ENCODE data around the gene CLDN34. TPM values are rescaled to one million over a fixed set of nuclear protein-coding genes. Genes with fewer than 3 reads are reported as not detected.

The CLDN34 gene
- total and polyA plus RNA-seq, 2 of the 13 experiments (the other 11 are each of a cell fraction or from before 2014, with no cell fraction given): not detected

DNA sequence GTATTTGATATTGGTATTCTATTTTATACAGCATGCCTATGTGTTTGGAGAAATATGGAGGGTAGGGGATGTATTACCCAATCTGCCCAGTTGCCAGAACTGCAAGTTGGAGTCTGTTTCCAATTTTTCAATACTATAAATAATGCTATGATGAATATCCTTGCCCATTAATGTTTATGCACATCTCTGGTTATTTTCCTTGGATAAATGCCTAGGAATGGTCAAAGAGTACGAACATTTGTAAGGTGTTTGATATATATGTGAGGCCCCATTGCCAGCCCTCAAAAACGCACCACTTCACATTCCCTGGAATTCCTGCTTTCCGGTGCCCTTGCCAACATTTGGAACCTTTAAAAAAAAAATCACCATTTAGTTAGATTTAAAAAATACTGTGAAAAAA is 34.3 kb downstream of the CLDN34 start:
- Histone ChIP-seq H3K36me3 (replicated peaks in 1 of 2; ENCODE audit: control insufficient read depth in 1 of 2, insufficient read depth in 2 of 2, low read length in 2 of 2) (no peaks in the 10 kb centered on the region), H3K9me3 (ENCODE audit: low read length) (no peaks in the 10 kb centered on the region), H3K9ac (ENCODE audit: insufficient read depth, low read depth, low read length) (no peak overlapping the region), H3K27me3 (ENCODE audit: control insufficient read depth in 1 of 2, insufficient read depth in 2 of 2, low read length in 2 of 2) (no peaks in the 10 kb centered on the region), H3K79me2 (ENCODE audit: insufficient read depth, low read length) (no peaks in the 10 kb centered on the region), H2AFZ (ENCODE audit: low read length) (no peak overlapping the region), H3K4me1 (ENCODE audit: insufficient read depth, low read length) (peaks cover 40% of the 10 kb centered on the region), H3K27ac (ENCODE audit: extremely low read length, insufficient read depth, low read length) (no peak overlapping the region), H3K4me2 (ENCODE audit: low read depth, low read length) (no peak overlapping the region), H3K4me3 (replicated peaks in 1 of 3; ENCODE audit: insufficient read depth in 1 of 3, low read depth in 2 of 3, low read length in 3 of 3) (no peak overlapping the region), H4K20me1 (ENCODE audit: insufficient read depth, low read length) (no peaks in the 10 kb centered on the region)
- CTCF ChIA-PET (ENCODE audit: low intra/inter-chr PET ratio, low total read pairs): no interaction called here
- BruUV-seq (replicated peaks): no TSS peak
- in situ Hi-C loops (cut with HindIII; ENCODE audit: extremely low pct_ligation_motif_present, low pct_unique_long_range_greater_than_20kb) (no loop called here), intact Hi-C loops (cut with micrococcal nuclease; ENCODE audit: unreplicated experiment) (no loop called here)
- POLR2A ChIA-PET: no interaction called here
- WGBS (ENCODE audit: low lambda C conversion rate): 92% methylated on average over 3 of the region's 3 CpGs
- no peak for FAIRE-seq
- no peak for ATAC-seq
- DNase-seq (ENCODE audit: low spot score): no peak
- TF ChIP-seq PRDM4 (CRISPR knock-in tag; IDR thresholded peaks at IDR 0.05; ENCODE audit: borderline replicate concordance) (no peak), ZNF331 (CRISPR knock-in tag; IDR thresholded peaks at IDR 0.05) (no peak), GATAD1 (CRISPR knock-in tag; IDR thresholded peaks at IDR 0.05) (no peak), SKI (IDR thresholded peaks at IDR 0.05; ENCODE audit: partially characterized antibody) (no peak), NFKB2 (CRISPR knock-in tag; IDR thresholded peaks at IDR 0.05; ENCODE audit: borderline replicate concordance) (no peak), CBX5 (CRISPR knock-in tag; IDR thresholded peaks at IDR 0.05; ENCODE audit: borderline replicate concordance) (no peak), AFF4 (CRISPR knock-in tag; IDR thresholded peaks at IDR 0.05) (no peak), NR2F6 (IDR thresholded peaks at IDR 0.05) (no peak), NR2F6 (CRISPR knock-in tag; IDR thresholded peaks at IDR 0.05) (no peak), ARNTL (CRISPR knock-in tag; IDR thresholded peaks at IDR 0.05) (no peak), SMAD9 (CRISPR knock-in tag; IDR thresholded peaks at IDR 0.05) (no peak), JDP2 (CRISPR knock-in tag; IDR thresholded peaks at IDR 0.05; ENCODE audit: borderline replicate concordance) (no peak), NFIB (CRISPR knock-in tag; IDR thresholded peaks at IDR 0.05; ENCODE audit: borderline replicate concordance) (no peak), ZNF788 (CRISPR knock-in tag; IDR thresholded peaks at IDR 0.05; ENCODE audit: borderline replicate concordance) (no peak), NFAT5 (CRISPR knock-in tag; IDR thresholded peaks at IDR 0.05) (no peak), ZFP82 (CRISPR knock-in tag; IDR thresholded peaks at IDR 0.05; ENCODE audit: borderline replicate concordance) (no peak)
